Measurements from ENCODE around the gene EPS8L3. TPM values are rescaled to one million over a fixed set of nuclear protein-coding genes. Genes with fewer than 3 reads are reported as not detected.

The EPS8L3 gene
- total and polyA plus RNA-seq, 2 of the 4 experiments (the other 2 are of a cell fraction) = not detected

- TF ChIP-seq, protein P1, sequence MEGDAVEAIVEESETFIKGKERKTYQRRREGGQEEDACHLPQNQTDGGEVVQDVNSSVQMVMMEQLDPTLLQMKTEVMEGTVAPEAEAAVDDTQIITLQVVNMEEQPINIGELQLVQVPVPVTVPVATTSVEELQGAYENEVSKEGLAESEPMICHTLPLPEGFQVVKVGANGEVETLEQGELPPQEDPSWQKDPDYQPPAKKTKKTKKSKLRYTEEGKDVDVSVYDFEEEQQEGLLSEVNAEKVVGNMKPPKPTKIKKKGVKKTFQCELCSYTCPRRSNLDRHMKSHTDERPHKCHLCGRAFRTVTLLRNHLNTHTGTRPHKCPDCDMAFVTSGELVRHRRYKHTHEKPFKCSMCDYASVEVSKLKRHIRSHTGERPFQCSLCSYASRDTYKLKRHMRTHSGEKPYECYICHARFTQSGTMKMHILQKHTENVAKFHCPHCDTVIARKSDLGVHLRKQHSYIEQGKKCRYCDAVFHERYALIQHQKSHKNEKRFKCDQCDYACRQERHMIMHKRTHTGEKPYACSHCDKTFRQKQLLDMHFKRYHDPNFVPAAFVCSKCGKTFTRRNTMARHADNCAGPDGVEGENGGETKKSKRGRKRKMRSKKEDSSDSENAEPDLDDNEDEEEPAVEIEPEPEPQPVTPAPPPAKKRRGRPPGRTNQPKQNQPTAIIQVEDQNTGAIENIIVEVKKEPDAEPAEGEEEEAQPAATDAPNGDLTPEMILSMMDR (conservative IDR thresholded peaks at IDR 0.05; ENCODE audit: low read depth, low read length) = no peak
These were observed 22.9 kb downstream of the EPS8L3 start, which contains the start of gene GSTM3 (continued) for GRCh38 chr1:109740615-109741373.

All from IMR-90 (cell line).